ENCODE data around the gene SENP1. TPM values are rescaled to one million over a fixed set of nuclear protein-coding genes. Genes with fewer than 3 reads are reported as not detected.

Gene SENP1
- total and polyA plus RNA-seq, 2 experiments from 2014 or later = 16.7 to 20.4 TPM

DNA sequence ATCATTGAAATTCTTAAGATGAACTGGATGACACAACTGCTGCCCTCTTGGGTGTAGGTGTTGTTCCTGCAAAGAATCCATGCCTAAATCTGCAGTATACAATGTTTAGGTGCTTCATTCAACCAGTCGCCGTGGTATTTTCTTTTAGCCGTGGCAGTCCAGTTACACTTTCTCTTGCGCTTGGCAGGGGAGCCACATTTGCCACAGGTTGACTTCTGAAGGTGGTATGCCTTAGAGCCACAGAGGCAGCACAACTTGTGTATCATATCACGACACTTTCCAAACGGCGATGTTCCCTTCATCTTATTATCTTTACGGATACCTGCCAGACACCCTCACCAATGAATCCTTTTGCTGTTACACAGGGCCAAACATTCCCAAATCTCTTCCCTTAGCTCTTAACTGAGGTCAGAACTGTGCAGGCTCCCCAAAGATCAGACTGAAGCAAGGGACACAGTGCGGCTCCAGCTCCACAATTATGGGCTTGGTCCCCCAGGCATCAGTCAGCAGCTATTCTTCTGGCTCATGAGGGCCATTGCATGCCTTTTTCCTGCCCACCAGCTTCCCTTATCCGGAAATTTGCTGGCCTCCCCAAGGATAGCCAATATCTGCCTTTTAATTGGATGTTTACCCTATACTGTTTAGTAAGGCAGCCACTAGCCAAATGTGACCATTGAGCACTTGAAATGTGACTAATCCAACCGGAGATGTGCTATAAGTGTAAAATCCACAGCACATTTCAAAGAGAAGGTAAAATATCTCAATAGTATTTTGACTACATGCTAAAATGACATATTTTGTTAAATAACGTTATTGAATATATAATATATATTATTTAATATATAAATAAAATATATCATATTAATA, 50.7 kb downstream of the SENP1 start:
- TF ChIP-seq, protein P1, sequence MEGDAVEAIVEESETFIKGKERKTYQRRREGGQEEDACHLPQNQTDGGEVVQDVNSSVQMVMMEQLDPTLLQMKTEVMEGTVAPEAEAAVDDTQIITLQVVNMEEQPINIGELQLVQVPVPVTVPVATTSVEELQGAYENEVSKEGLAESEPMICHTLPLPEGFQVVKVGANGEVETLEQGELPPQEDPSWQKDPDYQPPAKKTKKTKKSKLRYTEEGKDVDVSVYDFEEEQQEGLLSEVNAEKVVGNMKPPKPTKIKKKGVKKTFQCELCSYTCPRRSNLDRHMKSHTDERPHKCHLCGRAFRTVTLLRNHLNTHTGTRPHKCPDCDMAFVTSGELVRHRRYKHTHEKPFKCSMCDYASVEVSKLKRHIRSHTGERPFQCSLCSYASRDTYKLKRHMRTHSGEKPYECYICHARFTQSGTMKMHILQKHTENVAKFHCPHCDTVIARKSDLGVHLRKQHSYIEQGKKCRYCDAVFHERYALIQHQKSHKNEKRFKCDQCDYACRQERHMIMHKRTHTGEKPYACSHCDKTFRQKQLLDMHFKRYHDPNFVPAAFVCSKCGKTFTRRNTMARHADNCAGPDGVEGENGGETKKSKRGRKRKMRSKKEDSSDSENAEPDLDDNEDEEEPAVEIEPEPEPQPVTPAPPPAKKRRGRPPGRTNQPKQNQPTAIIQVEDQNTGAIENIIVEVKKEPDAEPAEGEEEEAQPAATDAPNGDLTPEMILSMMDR (IDR thresholded peaks at IDR 0.05; ENCODE audit: low read depth, low read length) = no peak
- no peak overlapping the region for H3K27ac ChIP-seq
- no peaks in the 10 kb centered on the region for H3K4me1 ChIP-seq (ENCODE audit: low read depth)
- DNase-seq (ENCODE audit: low read depth in 1 of 2, low spot score in 1 of 2) = no peak
- peaks cover 4% of the 10 kb centered on the region for H3K36me3 ChIP-seq
- no peaks in the 10 kb centered on the region for H3K9me3 ChIP-seq (ENCODE audit: low read depth)
- H3K4me3 ChIP-seq = no peak overlapping the region
- H3K27me3 ChIP-seq = no peaks in the 10 kb centered on the region

DNA sequence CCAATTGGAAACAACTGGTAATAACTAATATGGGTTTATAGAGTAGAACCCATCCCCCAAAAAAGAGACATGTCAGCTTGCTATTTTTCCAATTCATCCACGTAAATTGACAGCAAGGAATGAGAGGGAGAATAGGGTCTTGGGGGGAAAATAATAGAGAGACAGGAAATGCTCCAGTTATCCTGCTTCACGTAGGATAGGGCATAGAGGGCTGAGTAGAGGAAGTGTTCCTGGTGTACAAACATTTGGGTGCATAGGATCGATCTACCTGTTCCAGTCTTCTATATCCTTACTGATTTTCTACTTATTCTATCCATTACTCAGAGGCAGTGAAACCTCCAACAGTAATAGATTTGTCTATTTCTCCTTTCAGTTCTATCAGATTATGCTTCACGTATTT, 52.0 kb downstream of the SENP1 start:
- DNase-seq (ENCODE audit: low read depth in 1 of 2, low spot score in 1 of 2) = no peak
- peaks cover 8% of the 10 kb centered on the region for H3K36me3 ChIP-seq
- no peaks in the 10 kb centered on the region for H3K9me3 ChIP-seq (ENCODE audit: low read depth)
- no peaks in the 10 kb centered on the region for H3K27me3 ChIP-seq
- H3K27ac ChIP-seq = no peak overlapping the region
- TF ChIP-seq, protein P1 (IDR thresholded peaks at IDR 0.05; ENCODE audit: low read depth, low read length) = no peak
- no peaks in the 10 kb centered on the region for H3K4me1 ChIP-seq (ENCODE audit: low read depth)
- H3K4me3 ChIP-seq = no peak overlapping the region

DNA sequence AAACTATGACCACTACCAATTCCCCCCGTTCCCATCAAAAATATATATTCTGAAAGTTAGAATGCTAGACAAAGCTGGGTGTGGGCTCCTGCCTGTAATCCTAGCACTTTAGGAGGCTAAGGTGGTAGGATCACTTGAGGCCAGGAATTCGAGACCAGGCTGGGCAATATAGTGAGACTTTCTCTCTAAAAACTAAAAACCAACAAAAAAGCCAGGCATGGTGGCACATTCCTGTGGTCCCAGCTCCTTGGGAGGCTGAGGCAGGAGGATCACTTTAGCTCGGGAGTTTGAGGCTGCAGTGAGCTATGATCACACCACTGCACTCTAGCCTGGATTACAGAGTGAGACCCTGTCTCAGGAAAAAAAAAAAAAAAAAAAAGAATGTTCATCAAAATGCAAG, 52.8 kb downstream of the SENP1 start:
- Histone ChIP-seq H3K4me3 (no peak overlapping the region), H3K9me3 (ENCODE audit: low read depth) (no peaks in the 10 kb centered on the region), H3K36me3 (peaks cover 10% of the 10 kb centered on the region), H3K27me3 (no peaks in the 10 kb centered on the region), H3K27ac (no peak overlapping the region), H3K4me1 (ENCODE audit: low read depth) (no peaks in the 10 kb centered on the region)
- DNase-seq (ENCODE audit: low read depth in 1 of 2, low spot score in 1 of 2) = no peak
- TF ChIP-seq, protein P1 (IDR thresholded peaks at IDR 0.05; ENCODE audit: low read depth, low read length) = no peak

DNA sequence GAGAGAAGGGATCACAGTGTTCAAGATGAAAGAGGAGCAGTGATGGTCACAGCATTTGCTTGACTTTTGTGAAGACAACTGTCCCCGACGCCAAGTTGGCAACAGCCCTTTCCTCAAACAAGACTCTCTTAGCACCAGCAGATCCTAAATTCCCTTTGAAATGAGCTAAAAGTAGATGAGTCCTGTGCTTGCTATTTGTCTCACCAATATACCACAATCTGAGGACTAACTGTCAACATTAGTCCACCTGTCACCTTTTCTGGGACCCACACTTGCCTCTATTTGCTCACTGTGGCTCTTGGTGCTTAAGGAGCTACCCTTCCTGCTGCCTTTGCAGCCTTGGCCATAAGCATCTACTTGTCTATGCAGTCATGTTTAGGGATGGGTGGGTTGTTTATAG, 54.2 kb downstream of the SENP1 start:
- H3K4me1 ChIP-seq (ENCODE audit: low read depth) = no peaks in the 10 kb centered on the region
- no peak overlapping the region for H3K27ac ChIP-seq
- DNase-seq (ENCODE audit: low read depth in 1 of 2, low spot score in 1 of 2) = no peak
- no peak overlapping the region for H3K4me3 ChIP-seq
- H3K36me3 ChIP-seq = peaks cover 22% of the 10 kb centered on the region
- H3K27me3 ChIP-seq = no peaks in the 10 kb centered on the region
- no peaks in the 10 kb centered on the region for H3K9me3 ChIP-seq (ENCODE audit: low read depth)
- TF ChIP-seq, protein P1 (IDR thresholded peaks at IDR 0.05; ENCODE audit: low read depth, low read length) = no peak

DNA sequence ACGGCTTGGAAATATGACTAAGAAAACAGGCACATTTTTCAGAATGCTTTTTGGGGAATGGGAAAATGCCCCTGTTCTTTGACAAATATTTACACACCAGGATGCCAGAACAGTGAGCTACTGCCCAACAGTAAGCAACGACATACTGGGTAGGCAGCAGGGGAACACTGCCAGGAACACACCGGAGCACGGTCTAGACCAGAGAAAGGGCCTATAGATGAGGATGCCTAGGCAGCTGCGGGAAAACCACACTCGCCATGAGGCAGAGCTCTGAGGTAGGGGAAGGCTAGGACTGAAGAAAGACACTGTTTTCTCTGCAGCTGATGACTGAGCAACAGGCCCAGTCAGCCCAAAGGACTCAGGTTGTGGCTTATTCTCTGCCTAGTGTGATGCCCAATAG, 55.7 kb downstream of the SENP1 start:
- Histone ChIP-seq H3K27ac (no peak overlapping the region), H3K27me3 (no peaks in the 10 kb centered on the region), H3K9me3 (ENCODE audit: low read depth) (no peaks in the 10 kb centered on the region), H3K4me1 (ENCODE audit: low read depth) (no peaks in the 10 kb centered on the region), H3K4me3 (no peak overlapping the region), H3K36me3 (peaks cover 28% of the 10 kb centered on the region)
- no peak for DNase-seq (ENCODE audit: low read depth in 1 of 2, low spot score in 1 of 2)
- TF ChIP-seq, protein P1 (IDR thresholded peaks at IDR 0.05; ENCODE audit: low read depth, low read length) = no peak

Data from cardiac muscle cell (in vitro differentiated cells and primary cell).